ENCODE measurements around the gene ZNF385B.
"Not testable (repeated sequence)": the region's sequence is repeated elsewhere in the genome, so short reads cannot be mapped to it uniquely, and the experiment has no call there.

Gene ZNF385B

DNA sequence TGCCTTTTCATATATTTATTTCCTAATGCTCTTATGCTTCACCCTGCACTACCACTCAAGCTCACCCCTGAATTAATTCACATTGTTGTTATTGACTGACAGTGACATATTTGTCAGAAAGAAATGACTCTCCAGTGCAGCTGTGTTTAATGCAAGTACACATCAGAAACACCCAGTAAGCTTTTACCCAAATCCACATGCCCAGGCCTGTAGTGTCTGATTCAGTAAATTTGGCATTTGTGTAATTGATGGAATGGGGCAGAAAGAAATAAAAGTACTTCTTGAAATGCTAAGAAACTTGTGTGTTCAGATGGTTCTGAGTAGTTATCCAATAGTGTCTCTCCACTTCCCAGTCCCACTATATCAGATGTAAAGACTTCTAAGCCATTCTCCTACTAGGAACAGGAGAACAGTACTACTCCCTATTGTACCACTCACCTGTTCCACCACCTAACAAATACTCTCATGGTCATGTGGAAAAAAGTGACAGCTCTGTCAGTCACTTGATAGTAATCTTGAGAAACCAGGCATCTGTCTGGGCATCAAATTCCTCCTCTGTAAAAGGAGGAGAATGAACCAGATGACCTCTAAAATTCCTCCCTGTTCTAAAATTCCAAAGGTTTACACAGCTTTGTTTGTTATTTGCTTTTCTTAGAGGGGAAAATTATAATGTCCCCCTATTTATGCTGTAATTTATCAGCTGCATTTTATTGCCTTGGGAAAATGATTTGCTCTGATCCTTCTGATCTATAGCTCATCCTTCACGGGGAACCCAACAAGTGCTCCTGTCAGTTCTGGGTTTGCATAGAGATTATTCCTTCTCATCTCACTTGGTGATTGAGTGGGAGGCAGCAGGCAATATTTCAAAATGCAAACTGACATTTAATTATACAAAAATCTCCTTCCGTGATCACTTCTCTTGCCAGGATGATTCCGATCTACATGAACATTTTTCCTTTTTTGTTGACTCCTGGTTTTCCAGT lies 70.9 kb downstream of the ZNF385B start:
- no peak overlapping the region for H3K27ac ChIP-seq (ENCODE audit: low read depth, low read length)
- H3K4me1 ChIP-seq (ENCODE audit: control insufficient read depth in 5 of 5, insufficient read depth in 5 of 5, low read length in 5 of 5): no peaks in the 10 kb centered on the region
- H3K36me3 ChIP-seq (ENCODE audit: control insufficient read depth in 5 of 5, insufficient read depth in 5 of 5, low read length in 5 of 5): no peaks in the 10 kb centered on the region
- no peaks in the 10 kb centered on the region for H3K27me3 ChIP-seq (ENCODE audit: control insufficient read depth in 5 of 5, insufficient read depth in 4 of 5, low read length in 5 of 5)
- no peaks in the 10 kb centered on the region for H3K9me3 ChIP-seq (ENCODE audit: control insufficient read depth in 5 of 5, low read length in 5 of 5)
- H3K4me3 ChIP-seq (ENCODE audit: low read depth in 1 of 5, low read length in 5 of 5): no peak overlapping the region
- H3K9ac ChIP-seq (ENCODE audit: low read length in 5 of 5): no peak overlapping the region

DNA sequence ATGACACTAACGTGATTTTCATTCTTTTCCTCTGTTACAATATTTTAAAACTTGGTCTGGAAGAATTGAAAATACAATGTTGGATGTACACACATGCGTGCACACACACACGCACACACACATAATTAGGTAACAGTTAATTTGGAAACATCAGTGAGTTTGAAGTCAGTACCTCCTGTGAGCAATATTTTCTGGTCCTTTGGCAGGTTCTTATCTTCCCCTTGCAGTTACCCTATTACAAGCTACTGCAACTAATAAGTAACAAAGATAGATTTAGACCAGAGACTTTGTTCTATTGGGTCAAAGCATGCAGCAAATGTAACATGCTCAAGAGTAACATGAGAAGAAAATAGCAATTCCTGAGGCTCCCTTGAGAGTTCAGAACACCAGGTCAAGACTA lies 73.3 kb downstream of the ZNF385B start:
- Histone ChIP-seq H3K9me3 (ENCODE audit: control insufficient read depth in 5 of 5, low read length in 5 of 5) (no peaks in the 10 kb centered on the region), H3K9ac (ENCODE audit: low read length in 5 of 5) (no peak overlapping the region), H3K4me3 (ENCODE audit: low read depth in 1 of 5, low read length in 5 of 5) (no peak overlapping the region), H3K4me1 (ENCODE audit: control insufficient read depth in 5 of 5, insufficient read depth in 5 of 5, low read length in 5 of 5) (no peaks in the 10 kb centered on the region), H3K27me3 (ENCODE audit: control insufficient read depth in 5 of 5, insufficient read depth in 4 of 5, low read length in 5 of 5) (no peaks in the 10 kb centered on the region), H3K36me3 (ENCODE audit: control insufficient read depth in 5 of 5, insufficient read depth in 5 of 5, low read length in 5 of 5) (no peaks in the 10 kb centered on the region), H3K27ac (ENCODE audit: low read depth, low read length) (no peak overlapping the region)

DNA sequence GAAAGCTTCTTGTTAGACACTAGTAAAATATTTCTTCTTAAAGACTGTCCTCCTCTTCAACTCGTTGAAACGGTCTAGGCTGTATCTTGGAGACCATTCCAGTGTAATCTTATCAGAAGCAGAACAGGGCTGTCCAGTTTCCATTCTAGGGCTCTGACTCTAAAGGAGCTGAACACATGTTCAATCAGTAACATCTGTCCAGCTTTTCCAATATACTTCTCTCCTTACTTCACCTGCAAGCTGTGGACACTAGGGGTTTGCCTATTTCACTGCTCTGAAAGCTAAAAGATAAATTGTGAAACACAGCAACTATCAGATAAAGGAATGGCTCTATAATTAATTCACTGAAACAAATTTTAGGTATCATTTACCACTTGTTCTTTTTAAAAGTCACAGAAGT lies 73.8 kb downstream of the ZNF385B start:
- Histone ChIP-seq H3K4me3 (ENCODE audit: low read depth in 1 of 5, low read length in 5 of 5) (no peak overlapping the region), H3K27me3 (ENCODE audit: control insufficient read depth in 5 of 5, insufficient read depth in 4 of 5, low read length in 5 of 5) (no peaks in the 10 kb centered on the region), H3K4me1 (ENCODE audit: control insufficient read depth in 5 of 5, insufficient read depth in 5 of 5, low read length in 5 of 5) (no peaks in the 10 kb centered on the region), H3K9me3 (ENCODE audit: control insufficient read depth in 5 of 5, low read length in 5 of 5) (no peaks in the 10 kb centered on the region), H3K9ac (ENCODE audit: low read length in 5 of 5) (no peak overlapping the region), H3K36me3 (ENCODE audit: control insufficient read depth in 5 of 5, insufficient read depth in 5 of 5, low read length in 5 of 5) (no peaks in the 10 kb centered on the region), H3K27ac (ENCODE audit: low read depth, low read length) (no peak overlapping the region)

DNA sequence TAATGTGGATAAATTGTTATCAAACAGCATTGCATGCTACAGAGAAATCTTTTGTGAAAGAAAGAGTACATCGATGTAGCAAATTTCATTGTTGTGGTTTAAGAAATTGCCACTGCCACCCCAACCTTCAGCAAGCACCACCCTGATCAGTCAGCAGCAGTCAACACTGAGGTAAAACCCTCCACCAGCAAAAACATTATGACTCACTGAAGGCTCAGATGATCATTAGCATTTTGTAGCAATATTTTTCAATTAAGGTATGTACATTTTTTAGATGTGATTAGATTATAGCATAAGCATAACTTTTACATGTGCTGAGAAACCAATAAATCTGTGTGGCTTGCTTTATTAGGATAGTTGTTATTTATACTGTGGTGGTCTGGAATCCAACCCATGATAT lies 75.5 kb downstream of the ZNF385B start:
- no peaks in the 10 kb centered on the region for H3K4me1 ChIP-seq (ENCODE audit: control insufficient read depth in 5 of 5, insufficient read depth in 5 of 5, low read length in 5 of 5)
- H3K9me3 ChIP-seq (ENCODE audit: control insufficient read depth in 5 of 5, low read length in 5 of 5): no peaks in the 10 kb centered on the region
- H3K27me3 ChIP-seq (ENCODE audit: control insufficient read depth in 5 of 5, insufficient read depth in 4 of 5, low read length in 5 of 5): no peaks in the 10 kb centered on the region
- H3K27ac ChIP-seq (ENCODE audit: low read depth, low read length): no peak overlapping the region
- no peak overlapping the region for H3K4me3 ChIP-seq (ENCODE audit: low read depth in 1 of 5, low read length in 5 of 5)
- no peaks in the 10 kb centered on the region for H3K36me3 ChIP-seq (ENCODE audit: control insufficient read depth in 5 of 5, insufficient read depth in 5 of 5, low read length in 5 of 5)
- H3K9ac ChIP-seq (ENCODE audit: low read length in 5 of 5): no peak overlapping the region

DNA sequence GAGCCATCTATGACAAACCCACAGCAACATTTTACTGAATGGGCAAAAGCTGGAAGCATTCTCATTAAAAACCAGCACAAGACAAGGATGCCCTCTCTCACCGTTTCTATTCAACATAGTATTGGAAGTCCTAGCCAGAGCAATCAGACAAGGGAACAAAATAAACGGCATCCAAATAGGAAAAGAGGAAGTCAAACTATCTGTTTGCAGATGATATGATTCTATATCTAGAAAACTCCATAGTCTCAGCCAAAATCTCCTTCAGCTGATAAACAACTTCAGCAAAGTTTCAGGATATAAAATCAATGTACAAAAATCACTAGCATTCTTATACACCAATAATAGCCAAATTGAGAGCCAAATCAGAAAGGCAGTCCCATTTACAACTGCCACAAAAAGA lies 79.1 kb downstream of the ZNF385B start:
- H3K4me3 ChIP-seq (ENCODE audit: low read depth in 1 of 5, low read length in 5 of 5); H3K36me3 ChIP-seq (ENCODE audit: control insufficient read depth in 5 of 5, insufficient read depth in 5 of 5, low read length in 5 of 5); H3K27me3 ChIP-seq (ENCODE audit: control insufficient read depth in 5 of 5, insufficient read depth in 4 of 5, low read length in 5 of 5); H3K9me3 ChIP-seq (ENCODE audit: control insufficient read depth in 5 of 5, low read length in 5 of 5); H3K27ac ChIP-seq (ENCODE audit: low read depth, low read length); H3K9ac ChIP-seq (ENCODE audit: low read length in 5 of 5); H3K4me1 ChIP-seq (ENCODE audit: control insufficient read depth in 5 of 5, insufficient read depth in 5 of 5, low read length in 5 of 5): not testable (repeated sequence)

DNA sequence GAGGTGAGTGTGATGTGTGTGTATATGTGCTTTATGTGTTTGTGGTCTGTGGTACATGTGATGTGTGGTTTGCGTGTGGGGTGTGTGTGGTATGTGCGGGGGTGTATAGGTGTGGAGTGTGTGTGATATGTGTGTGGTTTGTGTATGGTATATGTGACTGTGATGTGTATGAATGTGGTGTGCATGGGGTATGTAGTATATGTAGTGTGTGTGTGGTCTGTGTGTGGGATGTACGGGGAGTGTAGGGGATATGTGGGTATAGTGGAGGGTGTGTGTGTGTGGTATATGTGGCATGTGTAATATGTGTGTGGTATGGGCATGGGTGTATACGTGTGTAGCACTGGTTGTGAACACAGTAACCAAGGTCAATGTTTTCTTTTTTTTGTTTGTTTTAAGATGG lies 87.4 kb downstream of the ZNF385B start:
- Histone ChIP-seq H3K36me3 (ENCODE audit: control insufficient read depth in 5 of 5, insufficient read depth in 5 of 5, low read length in 5 of 5) (no peaks in the 10 kb centered on the region), H3K4me1 (ENCODE audit: control insufficient read depth in 5 of 5, insufficient read depth in 5 of 5, low read length in 5 of 5) (no peaks in the 10 kb centered on the region), H3K9ac (ENCODE audit: low read length in 5 of 5) (no peak overlapping the region), H3K27ac (ENCODE audit: low read depth, low read length) (no peak overlapping the region), H3K27me3 (ENCODE audit: control insufficient read depth in 5 of 5, insufficient read depth in 4 of 5, low read length in 5 of 5) (peaks cover 0 to 3% (median 0%) of the 10 kb centered on the region in 5 donors), H3K4me3 (ENCODE audit: low read depth in 1 of 5, low read length in 5 of 5) (no peak overlapping the region), H3K9me3 (ENCODE audit: control insufficient read depth in 5 of 5, low read length in 5 of 5) (no peaks in the 10 kb centered on the region)

DNA sequence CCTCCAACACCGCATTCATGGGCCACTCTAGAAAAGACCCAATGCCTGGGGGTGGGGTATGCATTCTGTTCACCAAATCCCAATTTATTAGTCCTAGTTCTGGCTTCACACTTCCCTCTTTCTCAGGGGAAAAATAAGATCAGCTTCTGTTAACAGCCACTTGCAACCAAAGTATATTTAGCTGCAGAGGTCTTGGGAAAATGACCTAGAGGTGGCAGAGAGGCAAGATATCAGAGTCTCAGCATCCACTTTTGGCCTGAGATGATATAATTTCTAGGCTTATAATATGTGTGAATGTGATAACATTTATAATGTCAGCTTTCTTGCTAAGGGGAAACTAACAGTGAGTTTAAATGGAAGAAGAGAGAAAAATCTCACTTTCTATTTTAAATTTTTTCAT lies 89.1 kb downstream of the ZNF385B start:
- Histone ChIP-seq H3K27me3 (ENCODE audit: control insufficient read depth in 5 of 5, insufficient read depth in 4 of 5, low read length in 5 of 5) (peaks cover 0 to 3% (median 0%) of the 10 kb centered on the region in 5 donors), H3K9ac (ENCODE audit: low read length in 5 of 5) (no peak overlapping the region), H3K4me1 (ENCODE audit: control insufficient read depth in 5 of 5, insufficient read depth in 5 of 5, low read length in 5 of 5) (no peaks in the 10 kb centered on the region), H3K4me3 (ENCODE audit: low read depth in 1 of 5, low read length in 5 of 5) (no peak overlapping the region), H3K9me3 (ENCODE audit: control insufficient read depth in 5 of 5, low read length in 5 of 5) (no peaks in the 10 kb centered on the region), H3K36me3 (ENCODE audit: control insufficient read depth in 5 of 5, insufficient read depth in 5 of 5, low read length in 5 of 5) (no peaks in the 10 kb centered on the region), H3K27ac (ENCODE audit: low read depth, low read length) (no peak overlapping the region)

DNA sequence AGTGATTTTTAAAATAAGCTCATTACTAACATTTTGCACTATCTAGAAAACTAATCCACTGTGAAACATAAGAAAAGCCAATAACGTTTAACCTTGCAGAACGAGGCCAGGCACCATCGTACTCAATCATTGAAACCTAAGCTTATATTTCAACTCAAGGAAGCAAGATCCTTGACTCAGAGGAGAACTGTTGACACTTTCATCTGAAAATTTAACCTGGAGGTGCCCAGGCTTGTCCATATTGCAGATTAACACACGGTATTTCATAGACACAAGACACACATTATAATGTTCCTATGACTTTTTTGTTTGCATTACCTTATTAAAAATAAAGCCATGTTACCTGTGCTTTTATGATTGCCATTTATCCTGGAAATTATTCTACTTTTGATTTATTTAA lies 89.6 kb downstream of the ZNF385B start:
- H3K36me3 ChIP-seq (ENCODE audit: control insufficient read depth in 5 of 5, insufficient read depth in 5 of 5, low read length in 5 of 5): no peaks in the 10 kb centered on the region
- no peak overlapping the region for H3K4me3 ChIP-seq (ENCODE audit: low read depth in 1 of 5, low read length in 5 of 5)
- H3K4me1 ChIP-seq (ENCODE audit: control insufficient read depth in 5 of 5, insufficient read depth in 5 of 5, low read length in 5 of 5): no peaks in the 10 kb centered on the region
- no peak overlapping the region for H3K9ac ChIP-seq (ENCODE audit: low read length in 5 of 5)
- peaks cover 0 to 4% (median 0%) of the 10 kb centered on the region in 5 donors for H3K27me3 ChIP-seq (ENCODE audit: control insufficient read depth in 5 of 5, insufficient read depth in 4 of 5, low read length in 5 of 5)
- H3K9me3 ChIP-seq (ENCODE audit: control insufficient read depth in 5 of 5, low read length in 5 of 5): no peaks in the 10 kb centered on the region
- H3K27ac ChIP-seq (ENCODE audit: low read depth, low read length): no peak overlapping the region

DNA sequence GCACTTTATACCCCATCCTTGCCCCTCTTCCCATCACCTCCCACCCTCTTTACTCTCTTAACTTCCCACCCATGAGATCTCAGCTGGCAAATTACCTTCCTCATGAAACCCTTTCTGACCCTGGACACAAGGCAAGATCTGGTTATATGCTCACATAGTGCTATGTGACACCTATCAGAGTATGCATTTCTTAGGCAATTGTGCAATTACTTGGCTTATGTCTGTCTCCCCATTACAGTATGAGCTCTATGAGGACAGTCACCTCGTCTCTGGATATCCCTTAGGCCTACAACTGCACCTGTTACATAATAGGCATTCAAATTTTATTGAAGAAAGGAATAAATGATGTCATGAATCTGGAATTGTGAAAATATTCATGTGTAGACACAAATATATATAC lies 91.4 kb downstream of the ZNF385B start:
- H3K27me3 ChIP-seq (ENCODE audit: control insufficient read depth in 5 of 5, insufficient read depth in 4 of 5, low read length in 5 of 5): peaks cover 0 to 5% (median 0%) of the 10 kb centered on the region in 5 donors
- H3K9me3 ChIP-seq (ENCODE audit: control insufficient read depth in 5 of 5, low read length in 5 of 5): no peaks in the 10 kb centered on the region
- no peaks in the 10 kb centered on the region for H3K4me1 ChIP-seq (ENCODE audit: control insufficient read depth in 5 of 5, insufficient read depth in 5 of 5, low read length in 5 of 5)
- no peak overlapping the region for H3K4me3 ChIP-seq (ENCODE audit: low read depth in 1 of 5, low read length in 5 of 5)
- H3K27ac ChIP-seq (ENCODE audit: low read depth, low read length): no peak overlapping the region
- no peak overlapping the region for H3K9ac ChIP-seq (ENCODE audit: low read length in 5 of 5)
- H3K36me3 ChIP-seq (ENCODE audit: control insufficient read depth in 5 of 5, insufficient read depth in 5 of 5, low read length in 5 of 5): no peaks in the 10 kb centered on the region

DNA sequence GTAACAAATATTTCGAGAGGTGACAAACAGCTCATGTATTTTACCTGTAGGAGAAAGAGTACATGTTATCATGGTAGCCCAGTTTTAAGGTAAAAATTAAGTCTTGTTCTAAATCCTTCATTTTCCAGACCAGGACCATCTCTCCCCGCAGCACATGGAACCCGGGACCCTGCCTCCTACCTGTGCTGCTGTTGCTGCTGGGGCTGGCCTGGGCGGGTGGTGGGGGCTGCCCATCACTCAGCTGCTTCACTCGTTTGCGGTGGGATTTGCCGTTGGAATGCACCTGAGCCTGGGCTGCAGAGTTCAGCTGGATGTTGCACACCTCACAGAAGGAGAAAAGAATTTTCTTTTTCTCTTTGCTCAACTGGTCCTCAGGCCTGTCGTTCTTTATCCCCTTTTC lies 92.1 kb downstream of the ZNF385B start:
- H3K4me3 ChIP-seq (ENCODE audit: low read depth in 1 of 5, low read length in 5 of 5): no peak overlapping the region
- no peak overlapping the region for H3K27ac ChIP-seq (ENCODE audit: low read depth, low read length)
- peaks cover 0 to 5% (median 0%) of the 10 kb centered on the region in 5 donors for H3K27me3 ChIP-seq (ENCODE audit: control insufficient read depth in 5 of 5, insufficient read depth in 4 of 5, low read length in 5 of 5)
- peaks cover 0 to 2% (median 0%) of the 10 kb centered on the region in 5 donors for H3K9me3 ChIP-seq (ENCODE audit: control insufficient read depth in 5 of 5, low read length in 5 of 5)
- no peaks in the 10 kb centered on the region for H3K4me1 ChIP-seq (ENCODE audit: control insufficient read depth in 5 of 5, insufficient read depth in 5 of 5, low read length in 5 of 5)
- no peaks in the 10 kb centered on the region for H3K36me3 ChIP-seq (ENCODE audit: control insufficient read depth in 5 of 5, insufficient read depth in 5 of 5, low read length in 5 of 5)
- no peak overlapping the region for H3K9ac ChIP-seq (ENCODE audit: low read length in 5 of 5)

All from subcutaneous abdominal adipose tissue (tissue), 5 donors.